HepG2 (cell line): ENCODE results near the gene PDE3B. TPM values are rescaled to one million over a fixed set of nuclear protein-coding genes. Genes with fewer than 3 reads are reported as not detected.

Source experiments
- BRCA1 ChIP-seq: sonication (generic); formaldehyde crosslinking; IDR thresholded peaks from 2 replicates; pipeline ENCODE4 v1.4.0; 2020; ENCODE audit warnings: missing genetic modification reagents
- CBFB ChIP-seq: sonication (generic); formaldehyde crosslinking; IDR thresholded peaks from 2 replicates; pipeline ENCODE4 v1.4.0; 2020; ENCODE audit warnings: missing genetic modification reagents
- FOXP1 ChIP-seq, 2 experiments: fragments of 450-650 bp in 1 of 2; IDR thresholded peaks; 2 replicates each; pipeline ENCODE4 v1.6.1; 2017 to 2018; ENCODE audit warnings: antibody characterized with exemption in 1 of 2
- HNRNPK ChIP-seq: fragments of 200-400 bp; formaldehyde crosslinking; IDR thresholded peaks from 2 replicates; pipeline ENCODE4 v1.6.1; 2018; ENCODE audit warnings: low read length, low read depth, moderate library complexity, mild to moderate bottlenecking; ENCODE audit not compliant: poor library complexity, severe bottlenecking
- KMT2A ChIP-seq: sonication (generic); formaldehyde crosslinking; IDR thresholded peaks from 2 replicates; pipeline ENCODE4 v1.4.0; 2020; ENCODE audit warnings: missing genetic modification reagents
- MAZ ChIP-seq, 2 experiments: sonication (generic) in 1 of 2; formaldehyde crosslinking in 1 of 2; IDR thresholded peaks; 2 replicates each; pipeline versions ENCODE4 v1.5.0 to v1.6.1; 2012 to 2020; ENCODE audit warnings: low read depth in 2 of 2, mild to moderate bottlenecking in 2 of 2, borderline replicate concordance in 1 of 2, improper control_type of control experiment in 1 of 2, low read length in 1 of 2, missing genetic modification reagents in 1 of 2, moderate library complexity in 1 of 2
- NFE2L1 ChIP-seq: sonication (generic); formaldehyde crosslinking; IDR thresholded peaks from 2 replicates; pipeline ENCODE4 v1.4.0; 2020; ENCODE audit warnings: missing genetic modification reagents, mild to moderate bottlenecking, borderline replicate concordance
- NFKB2 ChIP-seq: sonication (generic); formaldehyde crosslinking; IDR thresholded peaks from 2 replicates; pipeline ENCODE4 v1.4.0; 2020; ENCODE audit warnings: missing genetic modification reagents, borderline replicate concordance
- THAP11 ChIP-seq: IDR thresholded peaks from 2 replicates; pipeline ENCODE4 v1.6.1; 2016; ENCODE audit warnings: missing biosample characterization, missing genetic modification reagents
- YEATS4 ChIP-seq: sonication (generic); formaldehyde crosslinking; IDR thresholded peaks from 2 replicates; pipeline ENCODE4 v1.4.0; 2020; ENCODE audit warnings: missing genetic modification reagents, borderline replicate concordance
- ZFY ChIP-seq: sonication (generic); formaldehyde crosslinking; IDR thresholded peaks from 2 replicates; pipeline ENCODE4 v1.4.0; 2020; ENCODE audit warnings: missing genetic modification reagents
- ZNF143 ChIP-seq: sonication (generic); formaldehyde crosslinking; IDR thresholded peaks from 2 replicates; pipeline ENCODE4 v1.4.0; 2020; ENCODE audit warnings: missing genetic modification reagents
- ZNF205 ChIP-seq: IDR thresholded peaks from 2 replicates; pipeline ENCODE4 v1.6.1; 2018; ENCODE audit warnings: missing biosample characterization, missing genetic modification reagents
- ZNF543 ChIP-seq: sonication (generic); formaldehyde crosslinking; IDR thresholded peaks from 2 replicates; pipeline ENCODE4 v1.4.0; 2020; ENCODE audit warnings: mild to moderate bottlenecking, missing genetic modification reagents
- ZNF556 ChIP-seq: sonication (generic); formaldehyde crosslinking; IDR thresholded peaks from 2 replicates; pipeline ENCODE4 v1.4.0; 2020; ENCODE audit warnings: mild to moderate bottlenecking, missing genetic modification reagents, borderline replicate concordance
- ZNF773 ChIP-seq: sonication (generic); formaldehyde crosslinking; IDR thresholded peaks from 2 replicates; pipeline ENCODE4 v1.4.0; 2020; ENCODE audit warnings: missing genetic modification reagents, borderline replicate concordance
- ZNF777 ChIP-seq: sonication (generic); formaldehyde crosslinking; IDR thresholded peaks from 2 replicates; pipeline ENCODE4 v1.4.0; 2020; ENCODE audit warnings: missing genetic modification reagents
- polyA plus RNA-seq, 8 experiments: library from polyadenylated mRNA; depleted of rRNA in 3 of 8; stranded (reverse) in 7 of 8; unstranded in 1 of 8; fragments of >200 nt; fragmentation: Illumina TruSeq in 4 of 8; extraction: Trizol in 4 of 8; gene quantifications; 2 replicates each; pipeline versions ENCODE4 v1.2.1 to v1.2.3, GENCODE V29; 2011 to 2016; ENCODE audit warnings: low read depth in 4 of 8, missing spikeins in 1 of 8, mixed read lengths in 1 of 8; ENCODE audit not compliant: insufficient read depth in 1 of 8
- total RNA-seq, 5 experiments: library from RNA; depleted of rRNA; stranded (reverse); fragments of >200 nt; fragmentation: Illumina TruSeq; extraction: Trizol; gene quantifications; 2 replicates each; pipeline ENCODE4 v1.2.3, GENCODE V29; 2016; ENCODE audit warnings: low read depth in 1 of 5
- TF ChIP-seq, protein P1 (sequence below): IDR thresholded peaks from 2 replicates; pipeline ENCODE4 v1.6.1; 2016; ENCODE audit warnings: mild to moderate bottlenecking, missing biosample characterization, missing genetic modification reagents
- TF ChIP-seq, protein P2 (sequence below): sonication (generic); formaldehyde crosslinking; IDR thresholded peaks from 2 replicates; pipeline ENCODE4 v1.8.1; 2022; ENCODE audit warnings: mild to moderate bottlenecking, missing genetic modification reagents
- TF ChIP-seq, protein P3 (sequence below): sonication (generic); formaldehyde crosslinking; IDR thresholded peaks from 2 replicates; pipeline ENCODE4 v1.4.0; 2020; ENCODE audit warnings: missing genetic modification reagents
- TF ChIP-seq, protein P4 (sequence below): sonication (generic); formaldehyde crosslinking; IDR thresholded peaks from 2 replicates; pipeline ENCODE4 v1.4.0; 2020; ENCODE audit warnings: missing genetic modification reagents

Gene PDE3B
- total and polyA plus RNA-seq, 2 of the 13 experiments (the other 11 are each of a cell fraction or from before 2014, with no cell fraction given), result 14.1 to 26.5 TPM

DNA sequence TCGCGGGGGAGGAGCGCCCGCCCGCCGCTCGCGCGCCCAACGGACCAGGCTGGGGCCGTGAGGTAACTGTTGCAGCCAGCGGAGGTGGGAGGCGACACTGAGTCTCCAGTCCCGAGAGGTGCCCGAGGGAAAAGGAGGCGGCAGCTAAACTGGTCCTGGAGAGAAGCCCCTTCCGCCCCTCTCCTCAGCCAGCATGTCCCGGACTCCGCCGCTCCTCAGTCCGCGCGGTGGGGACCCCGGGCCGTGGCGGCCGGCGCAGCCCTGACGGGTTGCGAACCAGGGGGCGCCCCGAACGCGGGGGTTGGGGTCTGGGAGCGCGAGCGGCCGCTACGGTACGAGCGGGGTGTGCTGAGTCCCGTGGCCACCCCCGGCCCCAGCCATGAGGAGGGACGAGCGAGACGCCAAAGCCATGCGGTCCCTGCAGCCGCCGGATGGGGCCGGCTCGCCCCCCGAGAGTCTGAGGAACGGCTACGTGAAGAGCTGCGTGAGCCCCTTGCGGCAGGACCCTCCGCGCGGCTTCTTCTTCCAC, at the start of gene PDE3B (continued):
- TF ChIP-seq MAZ (IDR thresholded peaks at IDR 0.05; ENCODE audit: borderline replicate concordance, low read depth, low read length) (peak; percentile 27; the same call in 1 of the 2 replicates), MAZ (CRISPR knock-in tag; IDR thresholded peaks at IDR 0.05; ENCODE audit: low read depth) (peak; percentile 49; the same call in 1 of the 2 replicates), CBFB (CRISPR knock-in tag) (peak; percentile 19; the same call in 1 of the 2 replicates), ZFY (CRISPR knock-in tag) (peak; percentile 58), NFE2L1 (CRISPR knock-in tag) (no peak), ZNF556 (CRISPR knock-in tag) (peak; percentile 13; the same call in 1 of the 2 replicates), NFKB2 (peak; percentile 20; the same call in 1 of the 2 replicates), ZNF143 (CRISPR knock-in tag) (peak; percentile 10; the same call in 1 of the 2 replicates), ZNF543 (CRISPR knock-in tag) (peak; percentile 72; the same call in 1 of the 2 replicates), HNRNPK (peak; percentile 13), KMT2A (CRISPR knock-in tag) (peak; percentile 78), THAP11 (CRISPR knock-in tag) (0 out of 2 replicates have a peak, but pooled peaks have one; percentile 8), ZNF777 (CRISPR knock-in tag) (peak; percentile 32; the same call in 1 of the 2 replicates), BRCA1 (CRISPR knock-in tag) (0 out of 2 replicates have a peak, but pooled peaks have one; percentile 8), YEATS4 (peak; percentile 74; the same call in 1 of the 2 replicates), ZNF773 (CRISPR knock-in tag) (0 out of 2 replicates have a peak, but pooled peaks have one; percentile 34), ZNF205 (CRISPR knock-in tag) (peak; percentile 27), FOXP1 (IDR thresholded peaks at IDR 0.05) (no peak), FOXP1 (CRISPR knock-in tag; IDR thresholded peaks at IDR 0.05) (no peak)
- TF ChIP-seq, protein P1, sequence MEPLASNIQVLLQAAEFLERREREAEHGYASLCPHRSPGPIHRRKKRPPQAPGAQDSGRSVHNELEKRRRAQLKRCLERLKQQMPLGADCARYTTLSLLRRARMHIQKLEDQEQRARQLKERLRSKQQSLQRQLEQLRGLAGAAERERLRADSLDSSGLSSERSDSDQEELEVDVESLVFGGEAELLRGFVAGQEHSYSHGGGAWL, result peak; percentile 9
- TF ChIP-seq, protein P2, sequence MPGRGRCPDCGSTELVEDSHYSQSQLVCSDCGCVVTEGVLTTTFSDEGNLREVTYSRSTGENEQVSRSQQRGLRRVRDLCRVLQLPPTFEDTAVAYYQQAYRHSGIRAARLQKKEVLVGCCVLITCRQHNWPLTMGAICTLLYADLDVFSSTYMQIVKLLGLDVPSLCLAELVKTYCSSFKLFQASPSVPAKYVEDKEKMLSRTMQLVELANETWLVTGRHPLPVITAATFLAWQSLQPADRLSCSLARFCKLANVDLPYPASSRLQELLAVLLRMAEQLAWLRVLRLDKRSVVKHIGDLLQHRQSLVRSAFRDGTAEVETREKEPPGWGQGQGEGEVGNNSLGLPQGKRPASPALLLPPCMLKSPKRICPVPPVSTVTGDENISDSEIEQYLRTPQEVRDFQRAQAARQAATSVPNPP (CRISPR knock-in tag), result peak; percentile 29; the same call in 1 of the 2 replicates
- TF ChIP-seq, protein P3, sequence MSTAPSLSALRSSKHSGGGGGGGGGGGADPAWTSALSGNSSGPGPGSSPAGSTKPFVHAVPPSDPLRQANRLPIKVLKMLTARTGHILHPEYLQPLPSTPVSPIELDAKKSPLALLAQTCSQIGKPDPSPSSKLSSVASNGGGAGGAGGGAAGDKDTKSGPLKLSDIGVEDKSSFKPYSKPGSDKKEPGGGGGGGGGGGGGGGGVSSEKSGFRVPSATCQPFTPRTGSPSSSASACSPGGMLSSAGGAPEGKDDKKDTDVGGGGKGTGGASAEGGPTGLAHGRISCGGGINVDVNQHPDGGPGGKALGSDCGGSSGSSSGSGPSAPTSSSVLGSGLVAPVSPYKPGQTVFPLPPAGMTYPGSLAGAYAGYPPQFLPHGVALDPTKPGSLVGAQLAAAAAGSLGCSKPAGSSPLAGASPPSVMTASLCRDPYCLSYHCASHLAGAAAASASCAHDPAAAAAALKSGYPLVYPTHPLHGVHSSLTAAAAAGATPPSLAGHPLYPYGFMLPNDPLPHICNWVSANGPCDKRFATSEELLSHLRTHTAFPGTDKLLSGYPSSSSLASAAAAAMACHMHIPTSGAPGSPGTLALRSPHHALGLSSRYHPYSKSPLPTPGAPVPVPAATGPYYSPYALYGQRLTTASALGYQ, result peak; percentile 50; the same call in 1 of the 2 replicates
- TF ChIP-seq, protein P4, sequence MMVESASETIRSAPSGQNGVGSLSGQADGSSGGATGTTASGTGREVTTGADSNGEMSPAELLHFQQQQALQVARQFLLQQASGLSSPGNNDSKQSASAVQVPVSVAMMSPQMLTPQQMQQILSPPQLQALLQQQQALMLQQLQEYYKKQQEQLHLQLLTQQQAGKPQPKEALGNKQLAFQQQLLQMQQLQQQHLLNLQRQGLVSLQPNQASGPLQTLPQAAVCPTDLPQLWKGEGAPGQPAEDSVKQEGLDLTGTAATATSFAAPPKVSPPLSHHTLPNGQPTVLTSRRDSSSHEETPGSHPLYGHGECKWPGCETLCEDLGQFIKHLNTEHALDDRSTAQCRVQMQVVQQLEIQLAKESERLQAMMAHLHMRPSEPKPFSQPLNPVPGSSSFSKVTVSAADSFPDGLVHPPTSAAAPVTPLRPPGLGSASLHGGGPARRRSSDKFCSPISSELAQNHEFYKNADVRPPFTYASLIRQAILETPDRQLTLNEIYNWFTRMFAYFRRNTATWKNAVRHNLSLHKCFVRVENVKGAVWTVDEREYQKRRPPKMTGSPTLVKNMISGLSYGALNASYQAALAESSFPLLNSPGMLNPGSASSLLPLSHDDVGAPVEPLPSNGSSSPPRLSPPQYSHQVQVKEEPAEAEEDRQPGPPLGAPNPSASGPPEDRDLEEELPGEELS (CRISPR knock-in tag), result peak; percentile 20; the same call in 1 of the 2 replicates
